ENCODE measurements around the gene GEMIN7.
"Not testable (repeated sequence)": the region's sequence is repeated elsewhere in the genome, so short reads cannot be mapped to it uniquely, and the experiment has no call there.

Gene GEMIN7

DNA sequence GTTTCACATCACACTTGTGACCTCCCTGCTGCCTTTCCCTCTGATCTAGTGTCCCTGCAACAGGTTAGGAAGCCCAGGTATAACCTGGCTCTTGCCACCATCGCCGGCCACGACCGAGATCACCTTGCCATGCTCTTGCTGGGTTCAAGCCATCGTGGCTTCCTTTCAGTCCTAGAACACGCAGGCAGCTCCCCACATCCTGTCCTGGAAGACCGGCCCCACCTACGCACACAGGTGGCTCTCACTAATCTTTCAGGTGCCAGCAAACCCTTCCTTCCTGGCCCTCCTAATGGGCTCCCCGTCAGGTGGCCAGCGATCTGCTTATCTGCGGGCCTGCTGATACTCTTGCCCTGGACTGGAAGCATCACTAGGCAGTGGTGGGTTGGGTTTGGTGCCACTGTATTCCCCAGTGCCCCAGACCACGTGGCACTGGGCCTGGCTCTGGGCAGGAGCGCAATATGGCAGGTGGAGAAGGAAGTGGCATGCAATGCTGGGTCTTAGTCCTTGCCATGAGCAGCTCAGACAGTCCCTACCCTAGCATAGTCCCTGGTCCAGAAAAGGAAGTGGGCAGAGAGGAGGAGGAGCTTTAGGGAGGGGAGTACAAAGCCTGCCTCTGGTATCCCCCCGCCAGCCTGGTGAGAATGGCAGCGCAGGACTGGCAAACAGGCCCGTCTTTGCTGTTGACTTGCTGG is 25.7 kb downstream of the GEMIN7 start:
- DNase-seq (ENCODE audit: low read depth): no peak

DNA sequence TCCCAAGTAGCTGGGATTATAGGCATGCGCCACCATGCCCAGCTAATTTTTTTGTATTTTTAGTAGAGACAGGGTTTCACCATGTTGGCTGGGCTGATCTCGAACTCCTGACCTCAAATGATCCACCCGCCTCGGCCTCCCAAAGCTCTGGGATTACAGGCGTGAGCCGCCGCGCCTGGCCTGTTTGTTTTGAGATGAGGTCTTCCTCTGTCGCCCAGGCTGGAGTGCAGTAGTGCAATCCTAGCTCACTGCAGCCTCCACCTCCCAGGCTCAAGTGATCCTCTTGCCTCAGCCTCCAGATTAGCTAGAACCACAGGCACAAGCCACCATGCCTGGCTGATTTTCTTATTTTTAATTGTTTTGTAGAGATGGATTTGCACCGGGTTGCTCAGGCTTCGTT is 27.3 kb downstream of the GEMIN7 start:
- DNase-seq (ENCODE audit: low read depth): not testable (repeated sequence)

DNA sequence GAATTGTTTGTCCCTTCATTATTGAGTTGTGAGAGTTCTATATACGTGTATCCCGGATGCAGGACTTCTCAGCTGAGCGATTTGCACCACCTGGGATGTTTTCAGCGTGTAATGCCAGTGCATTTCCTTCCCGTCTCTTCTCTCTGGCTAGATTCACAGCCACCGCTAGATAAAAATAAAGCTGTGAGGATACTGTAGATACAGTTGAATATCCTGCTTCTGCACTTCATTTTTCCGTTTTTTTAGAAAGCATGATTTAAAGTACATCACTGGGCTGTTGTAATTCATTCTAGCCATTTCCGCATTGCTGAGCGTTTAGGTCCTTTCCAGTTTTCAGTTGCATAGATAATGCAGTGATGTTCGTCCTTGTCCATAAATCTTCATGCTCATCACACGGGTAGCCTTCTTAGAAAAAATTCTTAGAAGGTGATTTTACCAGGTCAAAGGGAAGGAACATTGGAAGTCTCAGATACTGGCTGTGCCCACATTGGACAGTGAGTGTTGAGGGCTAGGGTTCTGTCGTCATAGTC is 28.6 kb downstream of the GEMIN7 start:
- DNase-seq (ENCODE audit: low read depth): no peak

DNA sequence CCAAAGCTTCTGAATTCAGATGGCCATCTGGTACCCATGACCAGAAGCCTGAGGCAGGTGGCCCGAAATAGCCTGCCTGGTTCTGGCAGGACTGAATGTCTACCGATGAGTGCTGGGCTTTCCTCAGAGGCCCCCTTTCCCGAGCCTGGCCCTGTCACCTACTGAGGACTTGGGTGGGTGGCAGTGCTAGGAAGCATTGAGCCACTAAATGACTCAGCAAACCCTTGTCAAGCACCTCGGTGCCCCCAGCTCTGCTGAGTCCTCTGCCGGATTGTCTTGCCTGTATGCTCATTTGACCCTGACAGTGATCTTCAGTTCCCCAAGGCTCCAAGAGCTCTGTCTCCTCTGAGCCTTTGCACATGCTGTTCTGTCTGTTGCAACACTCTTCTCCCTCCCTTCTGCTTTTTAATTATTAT is 31.8 kb downstream of the GEMIN7 start:
- peak; percentile 13 for DNase-seq (ENCODE audit: low read depth)

DNA sequence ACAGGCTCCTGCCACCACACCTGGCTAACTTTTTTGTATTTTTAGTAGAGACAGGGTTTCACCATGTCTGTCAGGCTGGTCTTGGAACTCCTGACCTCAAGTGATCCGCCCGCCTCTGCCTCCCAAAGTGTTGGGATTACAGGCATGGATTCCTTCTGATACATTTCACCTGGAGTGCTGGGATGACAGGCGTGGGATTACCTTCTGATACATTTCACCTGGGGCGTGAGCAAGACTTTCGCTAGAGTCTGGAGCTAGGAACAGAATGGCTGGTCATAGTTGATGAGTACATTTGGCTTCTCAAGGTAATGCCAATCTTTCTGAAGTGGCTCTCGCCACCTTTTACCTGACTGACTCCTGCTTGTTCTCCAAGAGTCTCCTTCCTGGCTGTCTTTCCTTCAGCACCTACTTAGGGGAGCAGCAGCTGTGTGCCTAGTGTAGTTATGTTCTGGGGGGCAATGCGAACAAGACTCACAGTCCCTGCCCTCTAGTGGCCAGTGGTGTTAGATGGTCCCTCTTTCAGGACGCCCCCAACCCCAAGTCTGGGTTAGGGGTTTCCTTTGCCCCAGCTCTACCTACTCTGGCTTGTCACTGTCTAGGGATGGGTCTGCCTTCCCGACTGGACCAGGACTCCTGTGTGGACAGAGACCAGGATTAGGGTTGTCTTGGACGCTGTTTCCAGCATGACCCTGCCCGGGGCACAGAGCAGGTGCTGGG is 33.2 kb downstream of the GEMIN7 start:
- DNase-seq (ENCODE audit: low read depth): no peak

DNA sequence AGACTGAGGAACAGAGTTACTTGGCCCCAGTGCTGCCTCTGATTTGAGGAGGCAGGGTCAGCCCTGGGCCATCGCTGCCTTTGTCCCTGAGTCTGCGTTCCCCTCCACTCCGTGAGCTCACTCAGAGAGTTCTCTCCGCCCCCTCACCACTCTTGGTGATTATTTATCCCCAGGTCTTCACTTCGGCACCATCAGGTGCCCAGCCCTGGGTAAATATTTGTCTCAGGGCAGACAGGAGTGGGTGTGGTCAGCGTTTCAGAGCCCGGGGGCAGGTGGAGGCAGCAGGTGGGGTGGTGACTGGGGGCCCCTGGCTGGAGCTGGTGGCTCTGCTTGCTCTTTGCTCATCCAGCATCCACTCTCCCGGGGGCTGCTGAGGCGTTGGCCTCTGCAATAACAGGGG is 34.6 kb downstream of the GEMIN7 start:
- DNase-seq (ENCODE audit: low read depth): no peak

DNA sequence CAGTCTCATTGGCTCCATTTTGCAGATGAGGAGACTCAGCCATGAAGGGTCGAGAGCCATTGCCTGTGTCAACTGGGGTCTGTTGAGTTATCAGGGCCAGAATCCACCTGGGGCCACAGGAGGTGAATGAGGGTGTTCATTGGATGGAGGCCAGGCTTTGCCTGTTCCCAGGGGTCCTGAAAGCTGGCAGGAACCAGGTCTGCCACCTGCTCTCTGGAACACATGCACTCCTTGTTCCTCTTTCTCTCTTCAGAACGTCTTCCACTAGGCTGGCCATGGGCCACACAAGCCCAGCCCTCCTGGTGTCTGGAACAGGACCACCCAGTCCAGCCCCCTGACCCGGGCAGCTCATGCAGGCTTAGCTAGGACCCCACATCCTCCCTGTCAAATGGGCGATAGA is 35.1 kb downstream of the GEMIN7 start:
- DNase-seq (ENCODE audit: low read depth): no peak

DNA sequence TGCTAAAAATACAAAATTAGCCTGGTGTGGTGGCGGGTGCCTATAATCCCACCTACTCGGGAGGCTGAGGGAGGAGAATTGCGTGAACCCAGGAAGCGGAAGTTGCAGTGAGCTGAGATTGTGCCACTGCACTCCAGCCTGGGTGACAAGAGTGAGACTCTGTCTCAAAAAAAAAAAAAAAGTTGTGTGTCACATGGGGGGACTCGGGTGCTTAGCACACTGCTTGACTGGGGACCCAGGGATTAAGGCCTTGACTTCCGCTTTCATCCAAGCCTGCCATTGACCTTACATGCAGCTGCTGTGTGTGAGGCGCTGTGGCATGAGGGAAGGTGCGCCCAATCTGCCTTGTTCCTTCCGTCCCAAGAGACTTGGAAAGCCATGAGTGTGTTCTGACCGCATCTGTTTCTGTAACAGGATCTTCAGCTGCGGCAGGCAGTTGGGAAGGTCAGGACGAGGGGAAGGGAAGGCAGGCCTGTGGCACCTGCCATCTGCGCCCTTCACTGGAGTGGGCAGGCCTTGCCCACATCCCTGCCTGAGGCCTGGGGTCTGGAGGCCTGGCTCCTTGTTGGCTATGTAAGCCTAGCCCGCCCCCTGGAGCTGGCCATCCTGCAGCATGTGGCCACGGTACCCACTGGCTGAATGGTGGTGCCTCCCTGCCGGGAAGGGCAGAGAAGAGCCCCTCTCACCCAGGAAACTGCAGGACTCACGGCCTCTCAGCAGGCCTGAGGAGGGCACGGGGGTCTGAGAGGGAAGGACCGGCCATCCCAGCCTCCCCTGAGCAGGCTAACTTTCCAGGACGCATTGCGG is 37.0 kb downstream of the GEMIN7 start:
- DNase-seq (ENCODE audit: low read depth): no peak

GRCh38 chr19:45117167-45117594 is 38.1 kb downstream of the GEMIN7 start:
- no peak for DNase-seq (ENCODE audit: low read depth)

DNA sequence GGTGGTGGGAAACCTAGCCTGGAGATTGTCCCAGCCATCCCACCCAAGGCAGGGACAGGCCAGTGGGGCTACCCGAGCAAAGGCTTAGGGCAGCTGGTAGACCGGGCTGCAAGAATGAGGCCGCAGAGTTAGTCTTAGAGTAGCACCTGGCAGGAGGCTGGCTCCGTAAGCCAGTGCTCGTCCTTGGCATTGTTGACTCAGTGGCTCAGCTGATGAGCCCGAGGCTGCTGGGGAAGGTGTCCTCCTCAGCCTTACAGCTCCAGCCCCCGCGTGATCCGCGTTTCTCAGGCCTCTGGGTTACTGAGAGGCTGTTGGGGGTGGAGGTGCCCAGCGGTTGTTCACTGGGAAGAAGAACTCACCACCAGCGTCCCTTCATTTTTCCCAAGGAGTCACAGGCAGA is 38.6 kb downstream of the GEMIN7 start:
- DNase-seq (ENCODE audit: low read depth): no peak

DNA sequence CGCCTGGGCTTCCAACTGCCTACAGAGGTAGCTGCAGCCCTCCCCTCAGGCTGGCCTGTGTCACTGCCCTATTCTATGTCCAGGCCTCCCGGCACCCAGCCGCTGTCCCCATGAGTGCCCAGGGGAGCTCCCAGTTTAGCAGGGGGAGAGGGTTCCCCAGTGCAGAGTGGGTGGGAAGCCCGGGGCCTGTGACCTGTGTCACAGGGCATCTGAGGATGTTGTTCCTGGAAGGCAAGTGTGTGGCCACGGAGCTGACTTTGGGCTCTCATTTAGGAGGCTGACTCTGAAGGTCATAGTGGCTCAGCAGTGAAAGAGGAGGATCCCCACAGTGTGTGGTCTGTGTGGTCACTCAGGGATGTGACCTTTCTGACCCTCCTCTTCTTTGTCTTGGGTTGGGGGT is 39.0 kb downstream of the GEMIN7 start:
- no peak for DNase-seq (ENCODE audit: low read depth)

DNA sequence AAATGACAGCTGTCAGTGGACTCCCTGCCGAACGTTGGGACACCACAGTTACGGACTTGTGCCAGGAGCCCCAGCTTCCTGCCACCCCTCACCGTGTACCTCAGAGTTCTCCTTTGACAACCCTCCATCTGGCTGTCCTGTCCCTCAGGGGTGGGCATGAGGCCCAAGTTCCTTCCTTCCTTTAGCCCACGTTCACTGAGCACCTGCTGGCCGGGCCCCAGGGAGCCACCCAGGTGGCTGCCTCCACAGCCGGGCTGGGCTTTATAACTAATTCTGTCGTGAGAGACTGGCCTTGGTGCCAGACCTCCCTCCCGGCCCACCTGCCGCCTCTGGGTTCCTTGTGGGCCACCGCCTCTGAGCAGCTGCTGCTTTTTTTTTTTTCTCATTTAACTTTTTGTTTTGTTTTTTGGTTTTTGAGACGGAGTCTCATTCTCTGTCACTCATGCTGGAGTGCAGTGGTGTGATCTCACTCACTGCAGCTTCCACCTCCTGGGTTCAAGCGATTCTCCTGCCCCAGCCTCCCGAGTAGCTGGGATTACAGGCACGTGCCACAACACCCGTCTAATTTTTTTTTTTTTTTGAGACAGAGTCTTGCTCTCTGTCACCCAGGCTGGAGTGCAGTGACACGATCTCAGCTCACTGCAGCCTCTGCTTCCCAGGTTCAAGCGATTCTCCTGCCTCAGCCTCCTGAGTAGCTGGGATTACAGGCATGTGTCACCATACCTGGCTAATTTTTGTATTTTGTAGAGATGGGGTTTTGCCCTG is 39.7 kb downstream of the GEMIN7 start:
- not testable (repeated sequence) for DNase-seq (ENCODE audit: low read depth)

DNA sequence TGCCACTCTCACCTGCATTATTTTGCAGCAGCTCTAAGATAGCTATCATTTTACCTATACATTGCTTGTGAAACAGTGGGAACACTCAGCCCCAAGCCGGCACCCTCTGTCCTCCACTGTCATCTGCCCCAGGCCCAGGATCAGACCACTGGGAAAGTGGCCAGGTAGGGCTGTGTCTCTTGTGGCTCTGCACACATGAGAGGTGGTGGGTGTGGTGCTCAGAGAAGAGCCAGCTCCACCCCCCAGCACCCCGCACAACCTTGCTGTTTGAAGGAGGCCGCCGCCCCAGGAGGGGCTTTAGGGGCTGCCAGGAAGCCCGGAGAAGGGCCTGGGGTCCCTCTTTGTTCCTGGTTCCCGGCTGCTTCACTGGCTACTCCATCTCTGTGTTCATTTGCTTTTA is 40.5 kb downstream of the GEMIN7 start:
- no peak for DNase-seq (ENCODE audit: low read depth)

- DNase-seq (ENCODE audit: low read depth): no peak
These were observed 42.8 kb downstream of the GEMIN7 start for GRCh38 chr19:45121827-45122345.

DNA sequence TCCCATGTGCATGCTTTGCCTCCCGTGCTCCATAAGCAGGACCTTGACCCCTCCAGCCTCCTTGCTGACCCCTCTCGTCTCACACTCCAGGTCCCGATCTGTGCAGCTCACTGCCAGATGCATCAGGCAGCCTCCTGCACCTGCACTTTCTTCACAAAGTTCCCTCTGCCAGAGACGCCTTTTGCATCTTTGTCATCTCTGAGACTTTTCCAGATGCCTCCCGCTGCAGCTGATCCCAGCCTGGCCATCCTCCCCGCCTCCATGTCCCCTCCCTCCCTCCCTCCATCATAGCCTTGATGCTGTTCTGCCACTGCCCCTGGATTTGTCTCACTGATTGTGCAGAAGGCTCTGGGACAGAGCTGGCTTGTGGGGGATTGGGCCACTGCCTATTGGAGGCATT is 43.8 kb downstream of the GEMIN7 start:
- no peak for DNase-seq (ENCODE audit: low read depth)

DNA sequence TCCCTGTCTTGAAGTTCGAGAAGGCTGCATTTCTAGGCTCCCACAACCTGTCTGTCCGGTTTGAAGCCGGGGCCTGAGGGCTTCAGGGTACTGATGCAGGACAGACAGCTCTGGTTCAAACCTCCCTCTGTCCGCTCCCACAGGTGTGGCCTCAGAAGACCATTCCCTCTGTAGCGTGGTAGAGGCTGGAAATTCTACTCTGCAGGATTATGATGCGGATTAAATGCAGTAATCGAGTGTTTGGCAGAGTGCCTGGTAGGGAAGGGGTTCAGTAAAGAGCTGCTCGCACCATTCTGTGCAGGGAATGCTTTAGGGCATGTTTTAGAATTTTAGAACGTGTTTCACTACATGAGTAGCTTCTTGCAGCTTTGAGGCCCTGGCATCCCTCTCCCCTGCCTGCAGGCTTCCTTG is 44.4 kb downstream of the GEMIN7 start:
- DNase-seq (ENCODE audit: low read depth): no peak

GRCh38 chr19:45124021-45124420 is 45.0 kb downstream of the GEMIN7 start:
- DNase-seq (ENCODE audit: low read depth): no peak

DNA sequence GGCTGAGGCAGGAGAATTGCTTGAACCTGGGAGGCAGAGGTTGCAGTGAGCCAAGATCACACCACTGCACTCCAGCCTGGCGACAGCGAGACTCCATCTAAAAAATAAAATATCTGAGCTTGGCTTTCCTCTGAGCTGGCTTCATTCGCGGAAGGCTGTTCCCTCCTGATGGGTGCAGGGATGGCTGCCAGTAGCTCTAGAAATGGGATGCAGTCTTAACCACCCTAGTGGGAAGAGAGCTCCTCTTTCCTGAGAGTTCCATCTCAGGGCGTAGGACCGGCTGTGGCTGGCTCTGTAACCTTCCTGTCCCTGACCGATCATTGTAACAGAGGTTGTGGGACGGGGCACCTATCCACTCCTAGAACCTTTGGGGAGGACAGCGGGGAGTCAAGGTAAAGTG is 46.3 kb downstream of the GEMIN7 start:
- DNase-seq (ENCODE audit: low read depth): no peak

- peak; percentile 64 for DNase-seq (ENCODE audit: low read depth)
These were observed 47.0 kb downstream of the GEMIN7 start for GRCh38 chr19:45125975-45126493.

- no peak for DNase-seq (ENCODE audit: low read depth)
These were observed 47.6 kb downstream of the GEMIN7 start for GRCh38 chr19:45126654-45127053.

DNA sequence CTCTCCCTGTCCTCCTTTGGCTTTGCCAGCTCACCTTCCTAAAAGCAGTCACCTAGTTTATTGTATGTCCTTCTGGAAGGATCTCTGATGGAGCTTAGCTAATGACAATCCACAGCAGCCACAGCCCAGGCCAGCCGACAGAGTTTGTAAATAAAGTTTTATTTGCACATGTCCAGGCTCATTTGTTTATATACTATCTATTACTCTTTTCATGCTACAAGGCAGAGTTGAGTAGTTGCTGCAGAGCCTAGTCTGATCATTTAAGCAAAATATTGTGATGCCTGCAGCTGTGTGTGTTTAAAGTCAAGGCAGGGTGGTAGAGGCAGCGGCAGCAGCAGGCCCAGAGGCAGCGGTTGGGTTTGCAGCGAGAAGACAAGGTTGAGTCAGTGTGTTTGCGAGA is 49.1 kb downstream of the GEMIN7 start:
- no peak for DNase-seq (ENCODE audit: low read depth)
